PC-3 (cell line): ENCODE measurements around the gene AKAP13. TPM values are rescaled to one million over a fixed set of nuclear protein-coding genes. Genes with fewer than 3 reads are reported as not detected.
A peak's percentile ranks its signal among the peaks of the same experiment; 100 is the strongest.

Experiments used
- ATAC-seq: fragments of 200-7000 bp; cut with Tn5 transposase; 2 replicates; pipeline ENCODE4 v1.9.1; 2020; ENCODE audit warnings: mild to moderate bottlenecking, moderate library complexity
- BruUV-seq: library from RNA; stranded (reverse); fragments of 400-500 nt; replicated peaks from 2 replicates; lab custom pipeline; 2021; lab: Mats Ljungman, UMichigan
- CTCF ChIA-PET: fragments of 300-600 bp; sonication (Branson Sonifier 250); formaldehyde crosslinking; loops from one replicate; lab custom pipeline; 2022; ENCODE audit warnings: antibody characterized with exemption; lab: Charles Lee
- POLR2A ChIA-PET: fragments of 300-600 bp; sonication (Branson Sonifier 250); formaldehyde crosslinking; loops from one replicate; lab custom pipeline; 2022; ENCODE audit warnings: antibody characterized with exemption; ENCODE audit not compliant: unreplicated experiment; lab: Charles Lee
- DNase-seq: peaks from one replicate; pipeline ENCODE4 v3.0.0-alpha.2; 2015
- H2AFZ ChIP-seq: fragments of 300-600 bp; sonication (generic); 2 replicates; pipeline ENCODE4 v1.6.0; 2016; ENCODE audit warnings: antibody characterized with exemption, low read length
- H3F3A ChIP-seq: fragments of 300-600 bp; sonication (generic); one replicate; pipeline ENCODE4 v1.6.0; 2017; ENCODE audit warnings: antibody characterized with exemption, low read length, control low read depth, mild to moderate bottlenecking; ENCODE audit not compliant: unreplicated experiment
- H3K27ac ChIP-seq: fragments of 300-600 bp; sonication (generic); 2 replicates; pipeline ENCODE4 v1.5.1; 2016; ENCODE audit warnings: mild to moderate bottlenecking, low read length
- H3K27me3 ChIP-seq: fragments of 300-600 bp; sonication (generic); 2 replicates; pipeline ENCODE4 v1.6.1; 2016; ENCODE audit warnings: low read length, mixed read lengths
- H3K36me3 ChIP-seq: fragments of 300-600 bp; sonication (generic); 2 replicates; pipeline ENCODE4 v1.6.1; 2016; ENCODE audit warnings: low read depth, mixed run types, low read length, mixed read lengths
- H3K4me1 ChIP-seq: fragments of 300-600 bp; sonication (generic); 2 replicates; pipeline ENCODE4 v1.5.1; 2016; ENCODE audit warnings: low read length; ENCODE audit not compliant: insufficient read depth
- H3K4me2 ChIP-seq: fragments of 300-600 bp; sonication (generic); 2 replicates; pipeline ENCODE4 v1.6.0; 2016; ENCODE audit warnings: low read length
- H3K4me3 ChIP-seq: fragments of 300-600 bp; sonication (generic); 2 replicates; pipeline ENCODE4 v1.5.1; 2016; ENCODE audit warnings: mild to moderate bottlenecking, low read length, mixed read lengths
- H3K79me2 ChIP-seq: fragments of 300-600 bp; sonication (generic); 2 replicates; pipeline ENCODE4 v1.6.1; 2017; ENCODE audit warnings: low read length, mixed read lengths
- H3K9ac ChIP-seq: fragments of 300-600 bp; sonication (generic); 2 replicates; pipeline ENCODE4 v1.6.0; 2016; ENCODE audit warnings: mild to moderate bottlenecking, low read length
- H3K9me2 ChIP-seq: fragments of 300-600 bp; sonication (generic); replicated peaks from 2 replicates; pipeline ENCODE4 v1.6.1; 2016; ENCODE audit warnings: mixed run types, low read length, mixed read lengths
- H3K9me3 ChIP-seq: fragments of 300-600 bp; sonication (generic); 2 replicates; pipeline ENCODE4 v1.6.1; 2016; ENCODE audit warnings: low read length, mixed read lengths
- H4K20me1 ChIP-seq: fragments of 300-600 bp; sonication (generic); 2 replicates; pipeline ENCODE4 v1.6.1; 2016; ENCODE audit warnings: low read length, mixed read lengths
- EZH2 ChIP-seq: fragments of 300-600 bp; sonication (generic); IDR thresholded peaks from one replicate; pipeline ENCODE4 v1.6.1; 2017; ENCODE audit warnings: antibody characterized with exemption, mild to moderate bottlenecking, low read length; ENCODE audit not compliant: unreplicated experiment
- EZH2phosphoT487 ChIP-seq: fragments of 300-600 bp; sonication (generic); IDR thresholded peaks from 2 replicates; pipeline ENCODE4 v1.6.1; 2018; ENCODE audit warnings: mild to moderate bottlenecking, antibody characterized with exemption, low read length, borderline replicate concordance
- intact Hi-C: fragments of 100-400 bp; cut with micrococcal nuclease; formaldehyde crosslinking; loops from 2 replicates; pipeline ENCODE4 v1.9.0; 2023
- total RNA-seq: library from RNA; depleted of rRNA; stranded (reverse); fragments of >200 nt; gene quantifications from 2 replicates; pipeline ENCODE4 v1.2.3, GENCODE V29; 2014
- TF ChIP-seq, protein P1 (sequence below): fragments of 300-600 bp; sonication (generic); conservative IDR thresholded peaks from 2 replicates; pipeline ENCODE4 v1.5.1; 2017; ENCODE audit warnings: antibody characterized with exemption, low read depth, mild to moderate bottlenecking, low read length

Gene AKAP13
- total RNA-seq, 1 experiment from 2014 or later: 36.8 TPM

DNA sequence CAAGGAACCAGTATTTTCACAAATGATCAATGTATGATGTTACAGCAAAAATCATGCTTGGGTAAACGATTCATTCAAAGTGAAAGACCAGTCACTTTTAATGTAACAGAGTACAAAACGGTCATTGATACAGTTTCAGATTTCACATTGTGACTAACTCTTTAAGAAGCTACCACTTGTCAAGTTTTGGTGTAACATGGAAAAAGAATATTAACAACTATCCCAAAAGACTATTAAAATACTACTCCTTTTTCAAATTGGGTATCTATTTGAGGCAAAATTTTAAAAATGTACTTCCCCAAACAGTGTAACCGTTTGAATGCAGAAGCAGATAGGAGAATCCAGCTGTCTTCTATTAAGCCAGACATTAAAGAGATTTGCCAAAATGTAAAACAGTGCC is 31.7 kb downstream of the AKAP13 start:
- intact Hi-C loops: loop anchor here (2.0 to 10.0 kb wide), 3 partner anchors 31 to 173 kb away; partner anchors contain the start of gene AKAP13
- H3K27me3 ChIP-seq: no peaks in the 10 kb centered on the region

DNA sequence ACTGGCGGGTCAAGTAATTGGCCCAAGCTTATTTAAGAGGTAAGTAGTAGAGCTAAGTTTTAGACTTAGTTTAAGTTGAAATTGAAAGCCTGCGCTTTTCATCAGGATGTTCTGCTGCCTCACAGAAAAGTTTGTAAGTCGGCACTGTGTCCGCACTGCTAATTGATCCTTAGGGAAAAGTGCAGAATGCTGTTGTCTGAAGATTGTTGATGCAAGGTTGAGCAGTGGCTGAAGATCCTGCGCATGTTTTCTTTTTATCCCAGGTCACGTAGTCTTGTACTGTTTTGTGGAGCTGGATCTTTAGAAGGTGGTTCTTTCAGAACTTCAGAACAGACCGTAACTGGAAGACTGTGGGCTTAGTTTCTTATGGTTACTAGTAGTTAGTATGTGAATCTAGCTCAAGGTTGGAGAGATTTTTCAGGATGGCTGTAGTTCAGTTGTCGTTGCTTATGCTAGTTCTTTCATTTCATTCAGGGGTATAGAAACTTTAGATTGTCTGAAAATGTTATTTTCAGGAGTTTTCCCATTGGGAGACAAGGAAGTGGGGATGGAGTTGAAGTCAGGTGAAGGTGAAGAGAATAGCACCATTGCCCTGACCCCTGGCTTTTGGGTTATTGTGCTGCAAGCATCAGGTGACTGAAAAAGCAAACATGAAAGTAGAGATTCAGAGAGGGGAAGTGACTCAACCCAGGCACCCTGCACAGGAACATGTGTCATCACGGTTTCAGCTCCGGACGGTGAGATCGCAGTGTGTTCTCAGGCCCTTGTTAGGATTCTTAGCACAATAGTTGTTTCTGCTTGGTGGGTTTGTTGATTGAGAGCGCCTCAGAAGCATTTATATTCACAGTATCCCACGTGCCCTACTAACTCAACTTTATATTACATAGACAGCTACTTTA is 32.8 kb downstream of the AKAP13 start:
- CTCF ChIA-PET: interaction anchor here (1.5 to 3.0 kb wide), 2 partner anchors 9 to 82 kb away, joined by 6 to 19 read pairs; no protein-coding TSS in a partner anchor

More for the DNA sequence above, 31.7 kb downstream of the AKAP13 start:
- Histone ChIP-seq H3K4me2 (peak overlapping the region; percentile 73), H3K9ac (peak overlapping the region; percentile 33), H3K79me2 (peaks cover 90% of the 10 kb centered on the region), H3K27ac (peak overlapping the region; percentile 96), H3K4me1 (peaks cover 70% of the 10 kb centered on the region), H3K4me3 (peak overlapping the region; percentile 40; the same call in 1 of the 2 replicates), H3K36me3 (no peaks in the 10 kb centered on the region), H2AFZ (no peak overlapping the region), H4K20me1 (no peaks in the 10 kb centered on the region), H3F3A (peaks cover 5% of the 10 kb centered on the region), H3K9me3 (no peaks in the 10 kb centered on the region), H3K9me2 (no peaks in the 10 kb centered on the region)
- TF ChIP-seq EZH2 (no peak), EZH2phosphoT487 (no peak)
- TF ChIP-seq, protein P1, sequence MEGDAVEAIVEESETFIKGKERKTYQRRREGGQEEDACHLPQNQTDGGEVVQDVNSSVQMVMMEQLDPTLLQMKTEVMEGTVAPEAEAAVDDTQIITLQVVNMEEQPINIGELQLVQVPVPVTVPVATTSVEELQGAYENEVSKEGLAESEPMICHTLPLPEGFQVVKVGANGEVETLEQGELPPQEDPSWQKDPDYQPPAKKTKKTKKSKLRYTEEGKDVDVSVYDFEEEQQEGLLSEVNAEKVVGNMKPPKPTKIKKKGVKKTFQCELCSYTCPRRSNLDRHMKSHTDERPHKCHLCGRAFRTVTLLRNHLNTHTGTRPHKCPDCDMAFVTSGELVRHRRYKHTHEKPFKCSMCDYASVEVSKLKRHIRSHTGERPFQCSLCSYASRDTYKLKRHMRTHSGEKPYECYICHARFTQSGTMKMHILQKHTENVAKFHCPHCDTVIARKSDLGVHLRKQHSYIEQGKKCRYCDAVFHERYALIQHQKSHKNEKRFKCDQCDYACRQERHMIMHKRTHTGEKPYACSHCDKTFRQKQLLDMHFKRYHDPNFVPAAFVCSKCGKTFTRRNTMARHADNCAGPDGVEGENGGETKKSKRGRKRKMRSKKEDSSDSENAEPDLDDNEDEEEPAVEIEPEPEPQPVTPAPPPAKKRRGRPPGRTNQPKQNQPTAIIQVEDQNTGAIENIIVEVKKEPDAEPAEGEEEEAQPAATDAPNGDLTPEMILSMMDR: no peak
- ATAC-seq (no peak), DNase-seq (peak; percentile 81)
- ChIA-PET CTCF (interaction anchor here (3.0 kb wide), 1 partner anchor 81 kb away, joined by 19 read pairs; no protein-coding TSS in a partner anchor), POLR2A (no interaction called here)
- BruUV-seq: no TSS peak

More for the DNA sequence above, 32.8 kb downstream of the AKAP13 start:
- ATAC-seq (peak; percentile 87), DNase-seq (peak; percentile 94)
- Histone ChIP-seq H3K27me3 (no peaks in the 10 kb centered on the region), H3K36me3 (no peaks in the 10 kb centered on the region), H2AFZ (no peak overlapping the region), H3K4me2 (peak overlapping the region; percentile 78), H3K4me1 (peaks cover 66% of the 10 kb centered on the region), H3K79me2 (peaks cover 91% of the 10 kb centered on the region), H3K9me2 (no peaks in the 10 kb centered on the region), H3K27ac (peak overlapping the region; percentile 96), H3K4me3 (no peak overlapping the region), H3F3A (peaks cover 5% of the 10 kb centered on the region), H4K20me1 (no peaks in the 10 kb centered on the region), H3K9ac (peak overlapping the region; percentile 82), H3K9me3 (no peaks in the 10 kb centered on the region)
- intact Hi-C loops: loop anchor here (1.0 to 10.0 kb wide), 4 partner anchors 32 to 172 kb away; partner anchors contain the start of gene AKAP13
- TF ChIP-seq, protein P1: no peak
- TF ChIP-seq EZH2phosphoT487 (no peak), EZH2 (no peak)
- POLR2A ChIA-PET: interaction anchor here (0.6 kb wide), 3 partner anchors 19 to 46 kb away, joined by 3 to 7 read pairs (median 3); no protein-coding TSS in a partner anchor
- no TSS peak for BruUV-seq
